ENCODE data around the gene BBS9.

GRCh38 chr7:33179519-33179918, 50.2 kb downstream of the BBS9 start:
- TF ChIP-seq CTCF (IDR thresholded peaks at IDR 0.05) (no peak), POLR2A (IDR thresholded peaks at IDR 0.05) (no peak)
